ENCODE results near the gene FAAH. TPM values are rescaled to one million over a fixed set of nuclear protein-coding genes. Genes with fewer than 3 reads are reported as not detected.

FAAH gene
- total and polyA plus RNA-seq, 2 of the 13 experiments (the other 11 are each of a cell fraction or from before 2014, with no cell fraction given): 5.4 to 11.0 TPM

GRCh38 chr1:46442317-46443161, 48.4 kb downstream of the FAAH start (continued):
- TF ChIP-seq MLX (CRISPR knock-in tag; IDR thresholded peaks at IDR 0.05): no peak
- TF ChIP-seq GABPA (IDR thresholded peaks at IDR 0.05; ENCODE audit: low read depth, low read length): no peak
- TF ChIP-seq GABPA (CRISPR knock-in tag; IDR thresholded peaks at IDR 0.05; ENCODE audit: low read depth): no peak
- peak; percentile 29; the same call in 1 of the 2 replicates for TF ChIP-seq FOSL2 (CRISPR knock-in tag; IDR thresholded peaks at IDR 0.05)
- TF ChIP-seq ZBTB38 (CRISPR knock-in tag; IDR thresholded peaks at IDR 0.05): no peak
- no peak for TF ChIP-seq KDM5A (IDR thresholded peaks at IDR 0.05; ENCODE audit: borderline replicate concordance, low read length)
- no peak for TF ChIP-seq AHR (CRISPR knock-in tag; IDR thresholded peaks at IDR 0.05)
- no peak for TF ChIP-seq TOE1 (CRISPR knock-in tag; IDR thresholded peaks at IDR 0.05)
- no peak for TF ChIP-seq YEATS4 (CRISPR knock-in tag; IDR thresholded peaks at IDR 0.05; ENCODE audit: borderline replicate concordance)
- no peak for TF ChIP-seq SIN3B (IDR thresholded peaks at IDR 0.05; ENCODE audit: low read length)
- TF ChIP-seq ZNF720 (CRISPR knock-in tag; IDR thresholded peaks at IDR 0.05): no peak
- no peak for TF ChIP-seq CHD2 (IDR thresholded peaks at IDR 0.05; ENCODE audit: low read depth, low read length)
- no peak for TF ChIP-seq ZNF34 (CRISPR knock-in tag; IDR thresholded peaks at IDR 0.05; ENCODE audit: borderline replicate concordance)
- TF ChIP-seq SRSF9 (IDR thresholded peaks at IDR 0.05; ENCODE audit: borderline replicate concordance, insufficient read depth, low read depth, low read length, poor library complexity, severe bottlenecking): no peak
- TF ChIP-seq MAX (IDR thresholded peaks at IDR 0.05): no peak
- TF ChIP-seq NFE2L2 (IDR thresholded peaks at IDR 0.05; ENCODE audit: low read length): no peak
- TF ChIP-seq PREB (CRISPR knock-in tag; IDR thresholded peaks at IDR 0.05): no peak
- TF ChIP-seq DMTF1 (CRISPR knock-in tag; IDR thresholded peaks at IDR 0.05): no peak
- peak; percentile 94 for TF ChIP-seq PPARG (CRISPR knock-in tag; conservative IDR thresholded peaks at IDR 0.05)
- TF ChIP-seq HNF1A (IDR thresholded peaks at IDR 0.05; ENCODE audit: low read depth): no peak
- no peak for TF ChIP-seq HNF1A (CRISPR knock-in tag; IDR thresholded peaks at IDR 0.05; ENCODE audit: borderline replicate concordance)
- TF ChIP-seq TEAD3 (CRISPR knock-in tag; optimal IDR thresholded peaks at IDR 0.05; ENCODE audit: borderline replicate concordance): peak; percentile 57
